ENCODE data around the gene PRKG1.
A peak's percentile ranks its signal among the peaks of the same experiment; 100 is the strongest.
"Not testable (repeated sequence)": the region's sequence is repeated elsewhere in the genome, so short reads cannot be mapped to it uniquely, and the experiment has no call there.

PRKG1 gene

DNA sequence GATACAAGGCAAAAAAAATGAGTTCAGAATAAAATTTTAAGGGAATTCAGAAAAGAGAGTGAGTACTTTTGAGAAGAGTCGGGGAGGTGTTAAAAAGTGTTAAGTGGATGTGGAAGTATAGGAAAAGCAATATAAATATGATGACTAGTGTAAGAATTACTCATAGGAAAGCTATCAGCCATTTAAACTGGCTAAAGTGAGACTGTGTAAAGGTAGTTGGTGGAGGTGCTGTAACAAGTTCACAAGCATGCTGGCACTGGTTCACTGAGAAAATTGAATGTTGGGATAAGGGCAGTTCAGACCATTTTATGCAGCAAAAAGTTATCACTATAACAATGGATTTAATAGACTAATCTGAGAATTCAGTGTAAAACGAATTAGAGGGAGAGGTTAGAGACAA is 1060.8 kb downstream of the PRKG1 start:
- DNase-seq (ENCODE audit: low spot score): no peak

DNA sequence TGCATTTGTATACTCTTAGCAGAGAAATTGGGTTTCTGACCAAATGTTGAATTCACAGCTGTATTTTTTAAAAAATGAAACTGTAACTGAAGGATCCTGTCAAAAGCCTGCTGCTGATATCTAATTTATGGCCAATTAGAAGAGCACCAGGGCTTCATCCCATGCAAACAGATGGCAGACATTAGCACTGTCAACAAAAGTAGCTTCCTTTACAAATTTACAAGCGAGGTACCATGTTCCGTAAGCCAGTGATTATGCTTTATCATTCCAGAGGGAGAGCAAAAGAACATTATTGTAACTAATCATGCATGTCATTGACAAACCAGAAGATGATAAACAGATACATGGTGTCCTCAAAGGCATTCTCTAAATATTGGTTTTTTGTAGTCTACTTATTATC is 1062.6 kb downstream of the PRKG1 start:
- DNase-seq (ENCODE audit: low spot score): no peak

- no peak for DNase-seq (ENCODE audit: low spot score)
Observed at GRCh38 chr10:52143338-52143737, 1069.1 kb downstream of the PRKG1 start.

DNA sequence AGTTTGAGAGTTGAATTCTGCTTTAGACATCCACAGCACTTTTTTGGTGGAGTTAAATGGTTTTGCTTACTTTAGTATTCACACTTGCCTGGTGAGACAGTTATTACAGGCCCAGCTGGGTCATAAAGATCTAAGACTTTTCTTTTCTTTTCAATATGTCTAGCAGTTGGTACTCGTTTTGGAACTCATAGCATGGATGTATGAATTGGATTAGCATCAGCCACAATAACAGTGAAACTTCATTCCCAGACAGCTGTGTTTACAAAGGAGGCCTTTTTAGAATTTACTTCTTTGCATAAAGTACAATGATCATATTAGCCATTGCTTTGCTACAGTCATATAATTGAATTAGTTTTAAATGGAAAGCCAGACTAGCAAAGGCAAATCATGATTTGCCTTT is 1071.3 kb downstream of the PRKG1 start:
- no peak for DNase-seq (ENCODE audit: low spot score)

DNA sequence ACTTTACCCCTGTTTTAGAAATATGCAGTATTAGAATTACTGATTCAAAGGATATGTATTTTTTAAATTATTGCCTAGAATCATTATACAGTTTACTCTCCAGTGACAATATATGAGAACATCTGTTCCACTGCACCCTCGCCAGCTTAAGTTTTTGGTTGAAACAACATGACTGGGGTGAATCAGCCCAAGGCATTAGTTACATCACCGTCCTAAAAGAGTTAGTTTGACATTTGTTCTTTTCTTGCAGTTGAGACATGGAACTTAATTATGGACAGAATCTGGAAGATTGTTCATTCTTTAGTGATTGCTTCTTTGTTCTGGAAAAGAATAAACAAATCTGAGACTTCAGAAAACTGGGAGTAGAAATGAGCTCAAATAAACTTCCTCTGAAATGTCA is 1072.5 kb downstream of the PRKG1 start:
- DNase-seq (ENCODE audit: low spot score): no peak

GRCh38 chr10:52170776-52171175 is 1096.5 kb downstream of the PRKG1 start:
- no peak for DNase-seq (ENCODE audit: low spot score)

GRCh38 chr10:52172581-52172980 is 1098.3 kb downstream of the PRKG1 start:
- DNase-seq (ENCODE audit: low spot score): peak; percentile 2

DNA sequence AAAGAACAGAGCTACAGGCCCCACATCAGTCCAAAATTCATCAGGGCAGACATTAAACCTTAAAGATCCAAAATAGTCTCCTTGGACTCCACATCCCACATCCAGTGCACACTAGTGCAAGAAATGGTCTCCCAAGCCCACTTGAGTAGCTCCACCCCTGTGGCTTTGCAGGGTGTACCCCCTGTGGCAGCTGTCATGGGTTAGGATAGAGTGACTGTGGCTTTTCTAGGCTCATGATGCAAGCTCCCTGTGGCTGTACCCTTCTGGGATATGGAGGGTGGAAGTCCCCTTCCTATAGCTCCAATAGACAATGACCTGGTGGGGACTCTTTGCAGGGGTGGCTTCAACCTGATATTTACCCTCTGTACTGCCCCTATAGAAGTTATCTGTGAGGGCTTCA is 1111.0 kb downstream of the PRKG1 start:
- DNase-seq (ENCODE audit: low spot score): no peak

DNA sequence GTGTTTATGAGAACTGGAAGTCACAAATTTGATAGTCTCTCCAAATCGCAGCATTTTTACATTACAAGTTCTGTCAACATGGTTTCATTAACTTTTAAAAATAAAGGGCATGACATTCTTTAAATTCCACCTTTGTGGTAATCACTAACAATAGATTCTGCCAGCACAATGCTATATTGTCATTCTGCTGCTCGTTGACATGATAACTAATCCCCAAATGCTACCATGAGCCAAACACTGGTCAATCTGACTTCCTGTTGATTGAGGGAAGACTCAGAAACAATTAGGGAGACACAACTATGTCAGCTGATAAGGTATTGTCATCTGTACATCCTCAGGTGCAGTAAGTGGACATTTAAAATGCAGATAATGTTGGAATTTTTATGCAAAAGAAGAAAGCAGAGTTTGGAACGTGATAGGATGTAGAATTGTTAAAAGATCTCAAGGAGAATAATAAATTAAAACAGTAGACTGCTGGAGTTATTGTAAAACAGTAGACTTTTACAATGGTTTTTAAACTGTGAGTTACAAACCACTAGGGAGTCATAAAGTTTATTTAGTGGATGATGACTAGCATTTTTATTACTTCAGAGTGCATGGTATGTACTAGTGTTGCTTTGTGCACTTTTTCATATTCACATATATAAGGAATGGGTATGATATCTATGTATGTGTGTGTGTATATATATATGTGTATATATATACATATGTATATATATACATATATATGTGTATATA is 1113.4 kb downstream of the PRKG1 start:
- DNase-seq (ENCODE audit: low spot score): no peak

- no peak for DNase-seq (ENCODE audit: low spot score)
Observed at GRCh38 chr10:52191049-52191448, 1116.8 kb downstream of the PRKG1 start.

GRCh38 chr10:52194191-52194590 is 1119.9 kb downstream of the PRKG1 start:
- no peak for DNase-seq (ENCODE audit: low spot score)

- DNase-seq (ENCODE audit: low spot score): no peak
Observed at GRCh38 chr10:52194716-52195115, 1120.4 kb downstream of the PRKG1 start.

- no peak for DNase-seq (ENCODE audit: low spot score)
Observed at GRCh38 chr10:52197098-52197497, 1122.8 kb downstream of the PRKG1 start.

DNA sequence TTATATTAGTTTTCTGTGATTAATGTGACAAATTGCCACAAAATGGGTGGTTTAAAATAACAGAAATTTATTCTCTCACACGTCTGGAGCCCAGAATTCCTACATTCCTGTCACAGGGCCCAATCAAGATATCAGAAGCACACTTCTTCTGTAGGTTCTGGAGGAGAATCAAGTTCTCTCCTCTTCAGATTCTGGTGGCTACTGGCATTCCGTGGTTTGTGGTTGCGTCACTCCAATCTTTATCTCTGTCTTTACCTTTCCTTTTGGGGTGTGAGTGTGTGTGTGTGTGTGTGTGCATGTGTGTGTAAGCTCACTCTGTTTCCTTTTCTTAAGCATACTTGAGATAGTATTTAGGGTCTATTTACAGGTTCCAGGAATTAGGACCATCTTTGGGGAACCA is 1124.3 kb downstream of the PRKG1 start:
- no peak for DNase-seq (ENCODE audit: low spot score)

DNA sequence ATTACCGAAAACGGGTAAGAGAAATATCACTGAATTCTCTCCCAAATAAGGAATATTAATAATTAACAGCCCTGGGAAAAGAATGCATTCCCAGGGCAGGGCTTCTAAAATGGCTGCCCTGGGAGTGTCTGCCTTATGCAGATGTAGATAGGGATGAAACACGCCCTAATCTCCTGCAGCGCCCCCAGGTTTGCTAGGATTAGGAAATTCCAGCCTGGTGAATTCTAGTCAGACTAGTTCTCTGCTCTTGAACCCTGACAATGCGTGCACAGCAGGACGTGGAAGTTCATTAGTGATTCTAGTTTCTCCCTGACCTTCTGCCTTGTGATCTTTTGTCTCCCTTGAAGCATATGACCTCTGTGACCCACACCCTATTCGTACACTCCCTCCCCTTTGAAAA is 1130.6 kb downstream of the PRKG1 start:
- DNase-seq (ENCODE audit: low spot score): not testable (repeated sequence)

- DNase-seq (ENCODE audit: low spot score): no peak
Observed at GRCh38 chr10:52208365-52208764, 1134.1 kb downstream of the PRKG1 start.

DNA sequence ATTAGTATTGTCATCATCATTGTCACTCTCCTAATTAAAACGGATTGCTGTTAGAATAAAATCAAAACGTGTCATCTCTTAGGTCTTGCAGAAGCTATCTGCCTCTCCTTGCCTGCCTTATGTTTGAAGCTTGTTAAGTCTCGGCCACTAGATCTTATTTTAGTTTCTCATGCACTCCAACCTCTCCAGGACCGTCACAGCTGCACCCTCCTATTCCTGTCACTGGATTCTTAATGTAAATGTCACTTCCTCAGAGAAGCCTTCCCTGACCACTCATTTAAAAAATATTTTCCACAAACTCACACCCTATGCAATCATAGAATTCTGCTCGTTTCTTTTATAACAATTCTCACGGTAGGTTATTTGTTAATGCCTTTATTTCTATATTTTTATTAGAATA is 1135.9 kb downstream of the PRKG1 start:
- no peak for DNase-seq (ENCODE audit: low spot score)

DNA sequence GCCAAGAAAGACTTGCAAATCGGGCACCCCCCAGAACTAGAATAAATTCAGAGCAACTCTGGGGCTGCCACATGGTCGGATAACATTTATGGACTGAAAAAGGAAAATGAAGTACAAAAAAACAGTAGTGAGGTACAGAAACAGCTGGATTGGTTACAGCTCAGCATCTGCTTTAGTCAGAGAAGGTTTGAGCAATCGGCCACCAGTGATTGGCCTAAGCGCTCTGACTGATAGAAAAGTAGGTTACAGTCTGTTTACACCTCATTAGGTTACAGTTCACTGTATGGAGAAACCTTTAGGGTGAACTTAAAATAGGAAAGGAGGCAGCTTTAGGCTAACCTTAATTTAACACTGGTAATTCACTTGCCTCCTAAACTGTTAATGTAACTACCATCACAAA is 1137.8 kb downstream of the PRKG1 start:
- DNase-seq (ENCODE audit: low spot score): no peak

DNA sequence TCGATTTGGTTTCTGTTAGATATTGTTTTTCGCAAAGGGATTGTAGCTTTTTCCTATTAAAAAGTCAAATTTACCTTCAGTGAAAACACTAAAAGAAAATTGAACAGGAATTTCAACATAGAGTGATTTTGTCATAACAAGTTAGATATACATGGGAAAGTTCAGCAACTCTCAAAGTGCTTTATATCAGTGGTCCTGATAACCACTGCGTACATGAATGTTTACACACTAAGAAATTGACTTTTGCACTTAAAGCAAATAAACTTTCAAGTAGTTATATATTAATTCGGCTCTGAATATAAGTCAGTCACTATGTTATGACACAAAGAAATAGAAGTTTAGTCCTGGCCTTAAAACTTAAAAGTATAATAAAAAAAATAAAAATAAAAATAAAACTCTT is 1138.5 kb downstream of the PRKG1 start:
- no peak for DNase-seq (ENCODE audit: low spot score)

- DNase-seq (ENCODE audit: low spot score): no peak
Observed at GRCh38 chr10:52213321-52213752, 1139.0 kb downstream of the PRKG1 start.

GRCh38 chr10:52215745-52216361 is 1141.6 kb downstream of the PRKG1 start:
- no peak for DNase-seq (ENCODE audit: low spot score)

DNA sequence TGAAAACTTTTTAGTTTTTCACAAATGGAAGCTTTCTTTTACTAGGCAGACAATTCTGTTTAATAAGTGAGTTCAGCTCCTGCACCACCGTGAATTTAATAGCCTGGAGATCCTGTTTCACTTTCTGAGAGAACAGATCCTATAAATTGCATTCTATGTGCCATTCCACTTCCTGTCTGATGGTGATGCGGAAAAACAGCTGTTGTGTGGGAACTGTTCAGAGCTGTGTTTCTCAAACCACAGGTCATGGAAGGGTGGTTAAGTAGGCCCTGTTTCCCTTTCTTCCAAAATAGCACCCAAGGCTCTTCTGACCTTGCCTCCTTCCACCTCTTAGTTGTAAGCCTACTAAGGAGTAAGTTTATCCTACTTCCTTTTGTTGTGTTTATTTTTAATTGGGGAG is 1142.6 kb downstream of the PRKG1 start:
- no peak for DNase-seq (ENCODE audit: low spot score)

GRCh38 chr10:52217531-52217930 is 1143.2 kb downstream of the PRKG1 start:
- no peak for DNase-seq (ENCODE audit: low spot score)

DNA sequence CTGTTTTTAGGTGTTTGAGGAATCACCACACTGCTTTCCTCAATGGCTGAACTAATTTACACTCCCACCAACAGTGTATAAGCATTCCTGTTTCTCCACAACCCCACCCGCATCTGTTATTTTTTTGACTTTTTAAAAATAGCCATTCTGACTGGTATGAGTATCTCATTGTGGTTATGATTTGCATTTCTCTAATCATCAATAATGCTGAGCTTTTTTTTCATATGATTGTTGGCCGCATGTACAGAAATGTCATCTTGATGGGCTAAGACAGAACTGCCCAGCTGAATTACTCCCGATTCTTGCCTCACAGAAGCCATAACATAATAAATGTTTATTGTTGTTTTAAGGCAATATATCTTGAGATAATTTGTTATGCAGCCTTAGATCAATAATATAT is 1146.7 kb downstream of the PRKG1 start:
- DNase-seq (ENCODE audit: low spot score): no peak
